SH-SY5Y (cell line): Measurements from ENCODE around the gene RSU1.

Experiments used
- GATA2 ChIP-seq: IDR thresholded peaks from 2 replicates; pipeline ENCODE4 v1.6.1; 2011; ENCODE audit warnings: mild to moderate bottlenecking, low read depth, low read length
- GATA3 ChIP-seq: IDR thresholded peaks from 2 replicates; pipeline ENCODE4 v1.6.1; 2011; ENCODE audit warnings: low read depth, mild to moderate bottlenecking, low read length, moderate library complexity

Gene RSU1

GRCh38 chr10:16809074-16809718, 8.0 kb downstream of the RSU1 start:
- no peak for TF ChIP-seq GATA2
- TF ChIP-seq GATA3, result no peak

DNA sequence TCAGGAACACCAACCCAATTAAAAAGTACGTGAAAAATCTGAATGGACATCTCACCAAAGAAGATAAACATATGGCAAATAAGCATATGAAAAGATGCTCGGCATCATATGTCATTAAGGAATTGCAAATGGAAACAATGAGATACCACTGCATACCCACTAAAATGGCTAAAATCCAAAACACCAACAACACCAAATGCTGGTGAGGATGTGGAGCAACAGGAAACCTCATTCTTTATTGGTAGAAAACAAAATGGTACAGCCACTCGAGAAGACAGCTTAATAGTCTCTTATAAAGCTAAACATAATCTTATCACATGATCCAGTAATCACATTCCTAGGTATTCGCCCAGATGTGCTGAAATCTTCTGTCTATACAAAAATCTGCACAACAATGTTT, 13.1 kb downstream of the RSU1 start:
- TF ChIP-seq GATA2, result no peak
- TF ChIP-seq GATA3, result no peak

GRCh38 chr10:16803464-16803863, 13.8 kb downstream of the RSU1 start:
- TF ChIP-seq GATA2 (no peak), GATA3 (no peak)

DNA sequence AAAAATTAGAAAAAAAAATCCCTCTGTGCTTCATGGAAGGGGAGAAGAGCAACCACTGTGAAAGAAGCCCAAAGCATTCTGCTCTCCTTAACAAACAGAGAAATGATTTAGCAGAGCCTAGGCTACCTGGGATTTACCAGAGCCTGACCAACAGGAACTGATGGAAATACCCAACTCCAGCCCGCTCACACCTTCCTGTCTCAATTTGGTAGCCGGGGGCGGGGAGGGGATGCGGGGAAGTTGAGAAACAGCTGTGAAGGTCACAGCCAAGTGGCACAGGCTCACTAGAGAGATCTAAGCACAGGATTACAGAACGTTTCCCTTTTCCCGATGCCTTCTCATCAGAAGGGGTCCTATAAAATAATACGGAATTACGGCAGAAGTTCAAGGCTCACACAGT, 17.6 kb downstream of the RSU1 start:
- no peak for TF ChIP-seq GATA2
- no peak for TF ChIP-seq GATA3

GRCh38 chr10:16798571-16798970, 18.7 kb downstream of the RSU1 start:
- no peak for TF ChIP-seq GATA2
- TF ChIP-seq GATA3, result no peak

GRCh38 chr10:16795410-16796073, 21.7 kb downstream of the RSU1 start:
- no peak for TF ChIP-seq GATA2

- TF ChIP-seq GATA3, result no peak
- TF ChIP-seq GATA2, result no peak
Observed at GRCh38 chr10:16794005-16794404, 23.2 kb downstream of the RSU1 start.

DNA sequence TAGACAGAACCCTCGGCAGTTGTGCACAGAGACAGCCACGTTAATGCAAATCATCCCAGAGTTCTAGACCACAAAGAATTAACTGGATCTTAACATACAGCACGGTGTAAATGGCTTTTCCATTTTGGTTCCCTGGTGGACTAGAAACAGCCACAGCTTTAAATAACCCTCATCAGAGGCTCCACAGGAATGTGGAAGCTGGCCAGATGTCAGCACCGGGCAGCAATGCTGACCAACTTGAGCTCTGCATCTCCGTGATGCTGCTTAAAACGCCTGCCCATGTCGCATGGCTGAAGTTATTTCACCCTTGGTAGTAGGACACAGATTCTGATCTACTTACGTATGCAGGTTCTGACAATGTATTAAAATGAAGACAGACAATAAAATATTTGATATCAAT, 24.5 kb downstream of the RSU1 start:
- no peak for TF ChIP-seq GATA2
- TF ChIP-seq GATA3, result no peak

GRCh38 chr10:16789765-16790164, 27.5 kb downstream of the RSU1 start:
- TF ChIP-seq GATA3, result no peak
- no peak for TF ChIP-seq GATA2

GRCh38 chr10:16789261-16789660, 28.0 kb downstream of the RSU1 start:
- TF ChIP-seq GATA2 (no peak), GATA3 (no peak)

GRCh38 chr10:16788778-16789177, 28.4 kb downstream of the RSU1 start:
- TF ChIP-seq GATA2, result no peak
- TF ChIP-seq GATA3, result no peak

- no peak for TF ChIP-seq GATA2
- no peak for TF ChIP-seq GATA3
Observed at GRCh38 chr10:16788125-16788524, 29.1 kb downstream of the RSU1 start.

DNA sequence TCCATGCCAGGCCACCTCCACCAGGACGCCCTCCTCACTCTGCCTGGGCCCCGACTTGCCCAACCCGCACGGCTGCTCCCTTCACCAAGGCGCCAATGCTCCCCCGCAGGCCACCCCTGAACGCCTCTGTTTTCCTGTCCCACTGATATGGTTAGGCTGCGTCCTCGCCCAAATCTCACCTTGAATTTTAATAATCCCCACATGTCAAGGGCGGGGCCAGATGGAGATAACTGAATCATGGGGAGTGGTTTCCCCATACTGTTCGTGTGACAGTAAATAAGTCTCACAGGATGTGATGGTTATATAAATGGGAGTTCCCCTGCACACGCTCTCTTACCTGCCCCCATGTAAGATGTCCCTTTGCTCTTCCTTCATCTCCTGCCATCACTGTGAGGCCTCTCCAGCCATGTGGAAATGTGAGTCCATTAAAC, 29.8 kb downstream of the RSU1 start:
- TF ChIP-seq GATA2 (no peak), GATA3 (no peak)

- TF ChIP-seq GATA3, result no peak
- no peak for TF ChIP-seq GATA2
Observed at GRCh38 chr10:16780338-16780880, 36.8 kb downstream of the RSU1 start.

DNA sequence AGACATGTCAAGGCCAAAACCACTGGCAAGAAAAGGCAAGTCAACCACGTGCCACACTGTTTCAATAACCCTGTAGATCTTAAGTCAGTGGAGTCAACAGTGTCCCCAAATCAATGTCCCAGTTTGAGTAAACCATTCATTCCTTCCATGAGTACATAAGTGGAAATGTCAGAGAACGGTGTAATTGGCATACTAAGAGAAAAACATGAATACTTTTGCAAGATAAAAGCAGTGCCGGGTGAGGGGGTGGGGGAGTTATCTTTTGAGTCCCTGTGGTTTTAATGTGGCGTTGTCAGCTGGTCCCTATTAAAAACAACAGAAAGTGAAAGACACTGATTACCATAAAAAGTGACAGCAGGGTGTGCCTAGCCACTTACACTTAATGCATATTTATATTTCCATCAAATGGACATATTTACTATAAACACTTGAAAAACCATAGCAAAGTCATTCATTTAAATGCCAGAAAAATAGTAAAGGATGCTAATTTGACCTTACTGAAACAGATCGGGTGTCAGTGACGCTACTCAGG, 37.8 kb downstream of the RSU1 start:
- TF ChIP-seq GATA3 (no peak), GATA2 (no peak)
